ENCODE results near the gene SP1. TPM values are rescaled to one million over a fixed set of nuclear protein-coding genes. Genes with fewer than 3 reads are reported as not detected.
"Not testable (repeated sequence)": the region's sequence is repeated elsewhere in the genome, so short reads cannot be mapped to it uniquely, and the experiment has no call there.

The SP1 gene
- polyA plus RNA-seq, 5 donors: 57.9 to 84.6 (median 78.5) TPM

GRCh38 chr12:53443955-53444354 is 64.0 kb downstream of the SP1 start:
- DNase-seq: no peak

- DNase-seq: not testable (repeated sequence)
Observed at GRCh38 chr12:53444593-53445325, 64.8 kb downstream of the SP1 start.

- DNase-seq: no peak
Observed at GRCh38 chr12:53450936-53451335, 71.0 kb downstream of the SP1 start.

GRCh38 chr12:53451661-53452158 is 71.7 kb downstream of the SP1 start, which contains the start of gene PCBP2:
PCBP2 (plus strand) TSS chr12:53452102; CDS start chr12:53454801, 2,699 bp downstream.
- peak; percentile 97 to 99 for DNase-seq

DNA sequence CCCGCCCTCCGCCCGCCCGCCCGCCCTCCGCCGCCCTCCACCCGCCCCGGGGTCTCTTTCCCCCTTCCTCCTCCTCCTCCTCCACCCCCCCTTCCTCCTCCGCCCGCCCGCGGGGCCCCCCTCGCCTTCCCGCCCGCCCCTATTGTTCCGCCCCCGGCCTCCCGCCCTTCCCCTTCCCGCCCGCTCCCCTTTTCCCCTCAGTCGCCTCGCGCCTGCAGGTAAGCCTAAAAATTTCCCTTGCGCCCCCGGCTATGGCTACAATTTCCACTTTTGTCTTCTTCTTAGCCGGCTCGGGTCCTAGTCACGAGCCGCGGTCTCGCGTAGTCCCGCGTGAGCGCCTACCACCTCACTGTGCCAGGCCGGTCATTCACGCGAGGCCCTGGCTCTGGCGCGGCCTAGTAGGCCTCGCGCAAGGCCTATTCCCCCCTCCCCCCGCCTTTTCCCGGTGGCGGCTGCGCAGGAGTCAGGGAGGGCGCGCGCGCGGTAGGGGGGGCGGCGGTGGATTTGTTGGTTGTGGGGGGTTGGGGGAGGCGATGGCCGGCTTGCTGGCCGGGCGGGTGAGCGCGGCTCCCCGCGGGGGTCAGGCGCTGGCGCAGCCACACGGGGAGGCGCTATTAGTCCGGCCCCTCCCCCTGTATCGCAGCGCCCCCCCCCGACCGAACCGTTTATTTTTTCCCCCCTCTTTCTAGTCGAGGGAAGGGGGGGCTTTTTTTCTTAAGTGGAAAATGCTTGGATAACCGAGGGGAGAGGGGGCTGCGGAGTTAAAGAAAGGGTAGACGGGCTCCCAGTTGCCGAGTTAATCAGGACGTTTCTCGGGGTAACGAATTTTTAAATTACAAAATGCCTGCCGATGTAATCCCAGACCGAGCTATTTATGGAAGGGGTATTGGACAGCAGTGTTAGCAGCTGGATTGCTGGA is 72.4 kb downstream of the SP1 start:
- DNase-seq: peak; percentile 83 to 89

- DNase-seq: no peak
Observed at GRCh38 chr12:53453953-53454640, 74.1 kb downstream of the SP1 start.

DNA sequence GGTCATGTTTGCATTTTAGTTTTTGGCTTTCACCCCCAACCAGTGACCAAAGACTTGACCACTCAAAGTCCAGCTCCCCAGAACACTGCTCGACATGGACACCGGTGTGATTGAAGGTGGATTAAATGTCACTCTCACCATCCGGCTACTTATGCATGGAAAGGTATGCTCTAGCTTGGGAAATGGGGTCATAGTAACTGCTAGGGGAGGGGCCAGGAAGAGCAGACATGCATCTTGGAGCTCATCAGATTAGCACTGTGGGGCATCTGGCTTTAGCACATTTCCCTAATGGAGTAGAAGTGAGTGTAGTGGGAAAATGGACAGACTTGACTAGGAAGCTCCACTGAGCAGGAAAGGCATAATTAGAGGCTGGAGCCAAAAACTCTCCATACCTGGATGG is 74.7 kb downstream of the SP1 start:
- no peak for DNase-seq

DNA sequence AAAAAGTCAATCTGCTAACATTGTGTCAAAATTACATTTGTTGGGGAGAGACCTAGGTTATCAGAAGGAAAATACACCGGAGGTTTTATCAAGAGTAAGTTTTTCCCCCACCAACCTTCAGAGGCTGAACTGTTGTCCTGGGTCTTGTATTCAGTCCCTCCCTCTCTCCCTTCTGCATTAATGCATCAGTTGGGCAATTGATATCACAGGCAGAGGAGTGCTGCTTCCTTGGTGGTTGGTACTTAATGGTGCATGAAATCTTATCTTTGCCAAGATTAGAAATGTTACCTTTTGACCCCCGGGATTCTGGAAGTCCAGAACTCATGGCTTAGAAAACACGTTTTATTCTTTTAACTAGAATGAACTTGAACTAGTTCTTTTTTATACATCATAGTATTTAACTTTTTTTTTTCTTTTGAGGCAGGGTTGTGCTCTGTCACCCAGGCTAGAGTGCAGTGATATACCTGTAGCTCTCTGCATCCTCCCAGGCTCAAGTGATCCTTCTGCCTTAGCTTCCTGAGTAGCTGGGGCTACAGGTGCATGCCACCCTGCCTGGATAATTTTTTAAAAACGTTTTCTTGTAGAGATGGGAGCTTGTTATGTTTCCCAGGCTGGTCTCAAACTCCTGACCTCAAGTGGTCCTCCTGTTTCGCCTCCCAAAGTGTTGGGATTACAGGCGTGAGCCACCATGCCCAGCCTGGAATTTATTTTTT is 76.8 kb downstream of the SP1 start:
- no peak for DNase-seq

- DNase-seq: no peak
Observed at GRCh38 chr12:53459097-53459496, 79.1 kb downstream of the SP1 start.

GRCh38 chr12:53461059-53461458 is 81.1 kb downstream of the SP1 start:
- no peak for DNase-seq

DNA sequence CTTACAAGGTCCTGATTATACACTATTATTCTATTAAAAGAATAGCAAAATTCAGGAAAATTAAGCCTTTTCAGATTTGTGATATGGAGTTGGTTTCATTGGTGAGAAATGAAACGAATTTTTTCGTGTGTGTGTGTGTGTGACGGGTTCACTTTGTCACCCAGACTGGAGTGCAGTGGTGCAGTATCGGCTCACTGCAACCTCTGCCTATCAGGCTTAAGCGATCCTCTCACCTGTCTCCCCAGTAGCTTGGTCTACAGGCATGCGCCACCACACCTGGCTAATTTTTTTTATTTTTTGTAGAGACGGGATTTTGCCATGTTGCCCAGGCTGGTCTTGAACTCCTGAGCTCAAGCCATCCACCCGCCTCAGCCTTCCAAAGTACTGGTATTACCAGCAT is 81.6 kb downstream of the SP1 start:
- DNase-seq: no peak

- no peak for DNase-seq
Observed at GRCh38 chr12:53462935-53463334, 83.0 kb downstream of the SP1 start.

DNA sequence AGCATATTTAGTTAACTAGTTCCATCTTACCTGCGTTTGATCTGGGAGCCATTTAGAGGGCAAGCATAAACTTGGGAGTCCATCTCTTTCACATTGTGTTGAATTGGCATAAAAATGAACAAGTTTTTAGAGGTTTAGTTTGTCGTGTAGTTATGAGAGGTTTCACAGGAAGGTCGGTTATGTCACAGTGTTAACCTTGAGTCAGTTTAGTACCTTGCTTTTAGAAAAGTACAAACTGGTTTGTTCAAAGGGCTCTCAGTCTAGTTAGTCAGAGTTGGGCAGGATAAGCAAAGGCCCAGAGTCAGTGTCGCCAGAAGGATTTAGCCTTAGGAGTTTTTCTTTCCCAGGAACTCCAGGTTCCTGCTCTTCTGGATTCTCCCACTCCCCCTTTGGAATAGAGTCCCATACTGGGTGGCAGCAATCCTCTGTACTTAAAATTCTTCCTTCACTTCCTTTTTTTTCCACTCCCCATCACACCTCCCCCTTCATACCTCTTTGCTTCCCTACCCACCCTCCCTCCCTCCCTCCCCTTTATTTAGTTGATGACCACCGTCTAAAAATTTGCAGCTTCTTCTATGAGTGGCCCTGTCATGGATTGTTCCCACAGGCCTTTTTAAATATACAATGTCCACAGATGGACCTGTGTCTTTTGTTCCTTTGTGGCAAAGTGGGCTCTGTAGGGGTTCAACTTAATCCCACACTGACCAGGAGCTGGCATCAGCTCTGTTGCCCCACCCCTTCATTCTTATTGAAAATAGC is 84.0 kb downstream of the SP1 start:
- DNase-seq: no peak

DNA sequence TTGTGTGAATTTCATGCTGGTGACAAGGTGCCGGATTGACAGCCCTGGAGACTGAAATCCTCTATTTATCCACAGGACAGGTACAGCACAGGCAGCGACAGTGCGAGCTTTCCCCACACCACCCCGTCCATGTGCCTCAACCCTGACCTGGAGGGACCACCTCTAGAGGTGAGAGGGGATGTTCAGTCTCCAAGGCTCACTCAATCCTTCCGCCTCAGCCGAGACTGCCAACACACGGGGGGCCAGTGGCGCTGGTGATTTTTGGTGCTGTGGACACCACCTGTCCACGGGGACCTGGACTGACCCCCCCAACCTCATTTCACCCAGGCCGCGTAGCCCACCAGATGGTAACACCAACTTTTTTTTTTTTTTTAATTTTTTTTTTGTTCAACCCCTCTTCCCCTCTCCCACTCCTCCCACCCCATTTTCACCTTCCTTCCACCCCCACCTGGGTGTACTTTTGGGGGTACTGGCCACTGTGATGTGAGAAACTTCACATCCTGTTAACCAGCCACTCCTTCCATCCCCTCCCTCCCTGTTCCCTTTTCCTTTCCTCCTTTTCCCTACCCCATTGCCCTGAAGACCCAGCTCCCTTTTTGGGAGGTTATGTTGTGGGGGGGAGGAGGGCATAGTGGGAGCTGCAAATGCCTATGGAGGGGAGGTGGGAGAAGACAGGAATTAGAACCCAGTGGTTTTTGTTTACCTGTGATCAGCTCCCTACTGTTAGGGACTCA is 84.9 kb downstream of the SP1 start:
- DNase-seq: no peak

DNA sequence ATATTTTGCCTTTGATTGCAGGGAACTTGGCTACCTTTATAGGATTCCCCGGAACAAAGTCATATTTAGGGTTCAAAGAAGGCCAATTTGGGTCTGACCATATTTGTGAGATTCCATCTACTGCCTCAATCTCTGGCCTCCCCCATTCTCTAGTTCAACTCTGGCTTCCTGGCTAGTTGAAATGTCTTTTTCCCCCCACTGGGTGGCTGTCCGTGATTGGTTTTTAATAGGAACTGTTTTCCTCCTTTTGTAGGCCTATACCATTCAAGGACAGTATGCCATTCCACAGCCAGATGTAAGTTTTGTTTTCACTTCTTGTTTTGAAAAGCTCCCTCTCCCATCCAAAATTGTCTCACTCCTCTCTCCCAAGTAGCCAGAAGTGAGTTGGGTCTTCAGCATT is 85.7 kb downstream of the SP1 start:
- no peak for DNase-seq
